ENCODE measurements around the gene LIN52.
"Not testable (repeated sequence)": the region's sequence is repeated elsewhere in the genome, so short reads cannot be mapped to it uniquely, and the experiment has no call there.

The LIN52 gene

DNA sequence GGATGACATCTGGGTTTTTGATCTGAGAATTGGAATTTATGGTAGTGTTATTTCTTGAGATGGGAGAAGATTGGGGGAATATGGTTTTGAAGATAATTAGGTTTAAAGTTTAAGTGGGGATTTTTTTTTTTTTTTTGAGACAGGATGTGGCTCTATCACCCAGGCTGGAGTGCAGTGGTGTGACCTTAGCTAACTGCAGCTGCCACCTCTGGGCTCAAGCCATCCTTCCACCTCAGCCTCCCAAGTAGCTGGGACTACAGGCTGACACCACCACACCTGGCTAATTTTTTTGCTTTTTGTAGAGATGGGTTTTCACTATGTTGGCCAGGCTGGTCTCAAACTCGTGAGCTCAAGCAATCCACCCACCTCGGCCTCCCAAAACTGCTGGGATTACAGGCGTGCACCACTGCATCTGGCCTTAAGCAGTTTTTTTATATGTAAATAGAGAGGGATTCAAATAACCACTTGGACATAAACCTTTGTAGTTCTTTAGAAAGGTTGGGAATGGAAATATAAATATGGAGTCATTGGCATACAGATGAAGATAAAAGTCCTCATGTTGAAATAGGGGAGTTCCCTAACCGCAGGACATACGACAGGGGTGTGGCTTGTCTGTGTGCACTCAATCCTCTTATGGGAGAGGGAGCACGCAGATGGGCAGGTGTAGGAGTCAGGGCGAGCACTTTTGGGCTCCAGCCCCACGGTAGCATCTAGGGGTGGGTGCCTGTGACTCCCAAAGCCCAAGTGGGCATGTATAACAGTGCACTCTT is 4.7 kb downstream of the LIN52 start:
- TF ChIP-seq POLR2AphosphoS5 (IDR thresholded peaks at IDR 0.05; ENCODE audit: low read depth, low read length), result no peak
- no peak for TF ChIP-seq POLR2A (IDR thresholded peaks at IDR 0.05; ENCODE audit: low read depth, low read length)
- TF ChIP-seq TAF1 (IDR thresholded peaks at IDR 0.05; ENCODE audit: low read depth, low read length), result no peak
- no peak for TF ChIP-seq SPI1 (IDR thresholded peaks at IDR 0.05; ENCODE audit: low read depth, low read length)
- TF ChIP-seq PAX5 (IDR thresholded peaks at IDR 0.05; ENCODE audit: insufficient read depth, low read length, severe bottlenecking), result no peak
- TF ChIP-seq POU2F2 (IDR thresholded peaks at IDR 0.05; ENCODE audit: low read depth, low read length), result no peak
- FAIRE-seq (no peak), DNase-seq (ENCODE audit: insufficient read length, low spot score) (no peak)

DNA sequence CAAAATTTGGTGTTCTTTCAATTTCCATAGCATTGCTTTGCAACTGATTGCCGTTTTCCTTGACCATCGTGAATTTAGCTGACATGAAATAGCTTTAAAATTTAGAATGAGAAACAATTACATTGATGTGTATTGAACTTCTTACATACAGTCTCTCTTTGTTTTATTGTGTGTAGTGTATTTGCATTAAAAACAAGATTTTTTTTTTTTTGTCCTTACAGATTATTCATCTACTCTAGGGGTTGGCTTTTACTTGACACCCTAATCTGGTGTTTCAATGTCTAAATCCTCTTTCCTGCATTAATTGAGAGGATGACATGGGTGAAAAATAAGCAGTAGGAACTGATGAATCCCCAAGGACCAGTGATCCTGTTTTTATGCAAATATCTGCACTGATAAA is 20.6 kb downstream of the LIN52 start:
- no peak for TF ChIP-seq TAF1 (IDR thresholded peaks at IDR 0.05; ENCODE audit: low read depth, low read length)
- no peak for TF ChIP-seq POU2F2 (IDR thresholded peaks at IDR 0.05; ENCODE audit: low read depth, low read length)
- FAIRE-seq (no peak), DNase-seq (ENCODE audit: insufficient read length, low spot score) (no peak)

DNA sequence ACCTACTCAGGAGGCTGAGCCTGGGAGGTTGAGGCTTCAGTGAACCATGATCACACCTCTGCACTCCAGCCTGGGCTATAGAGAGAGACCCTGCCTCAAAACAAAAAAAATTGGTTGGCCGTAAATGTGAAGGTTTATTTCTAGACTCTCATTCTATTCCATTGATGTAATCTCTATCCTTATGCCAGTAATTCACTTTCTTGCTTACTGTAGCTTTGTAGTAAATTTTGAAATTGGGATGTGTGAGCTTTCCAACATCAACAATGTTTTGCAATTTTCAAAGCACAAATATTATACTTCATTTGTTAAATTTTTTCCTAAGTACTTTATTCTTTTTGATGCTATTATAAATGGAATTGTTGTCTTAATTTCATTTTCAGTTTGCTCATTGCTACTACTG is 24.6 kb downstream of the LIN52 start:
- TF ChIP-seq SPI1 (IDR thresholded peaks at IDR 0.05; ENCODE audit: low read depth, low read length), result no peak
- TF ChIP-seq POLR2A (IDR thresholded peaks at IDR 0.05; ENCODE audit: low read depth, low read length), result no peak
- FAIRE-seq (no peak), DNase-seq (ENCODE audit: insufficient read length, low spot score) (no peak)

DNA sequence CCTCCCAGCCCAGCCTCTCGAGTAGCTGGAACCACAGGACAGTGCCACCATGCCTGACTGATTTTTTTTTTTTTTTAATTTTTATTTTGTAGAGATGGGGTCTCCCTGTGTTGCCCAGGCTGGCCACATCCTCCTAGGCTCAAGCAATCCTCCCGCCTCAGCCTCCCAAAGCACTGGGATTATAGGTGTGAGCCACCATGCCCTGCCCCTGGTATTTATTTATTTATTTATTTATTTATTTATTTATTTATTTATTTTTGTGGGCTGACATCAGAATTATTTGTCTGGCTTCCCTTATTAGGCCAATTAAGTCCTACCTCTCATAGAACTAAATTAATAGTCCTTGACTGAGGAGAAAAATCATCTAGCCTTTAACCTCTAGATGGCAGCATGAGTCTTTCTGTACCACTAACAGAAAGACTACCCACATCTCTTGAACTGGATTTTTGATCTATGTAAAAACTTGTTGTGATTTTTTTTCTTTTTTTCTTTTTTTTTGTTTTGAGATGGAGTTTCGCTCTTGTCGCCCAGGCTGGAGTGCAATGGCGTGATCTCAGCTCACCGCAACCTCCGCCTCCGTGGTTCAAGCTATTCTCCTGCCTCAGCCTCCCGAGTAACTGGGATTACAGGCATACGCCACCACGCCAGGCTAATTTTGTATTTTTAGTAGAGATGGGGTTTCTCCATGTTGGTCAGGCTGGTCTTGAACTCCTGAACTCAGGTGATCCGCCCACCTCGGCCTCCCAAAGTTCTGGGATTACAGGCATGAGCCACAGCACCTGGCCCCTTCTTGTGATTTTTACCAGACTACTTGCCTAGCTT is 26.9 kb downstream of the LIN52 start:
- DNase-seq (ENCODE audit: insufficient read length, low spot score), result not testable (repeated sequence)
- peak; percentile 47 for FAIRE-seq

DNA sequence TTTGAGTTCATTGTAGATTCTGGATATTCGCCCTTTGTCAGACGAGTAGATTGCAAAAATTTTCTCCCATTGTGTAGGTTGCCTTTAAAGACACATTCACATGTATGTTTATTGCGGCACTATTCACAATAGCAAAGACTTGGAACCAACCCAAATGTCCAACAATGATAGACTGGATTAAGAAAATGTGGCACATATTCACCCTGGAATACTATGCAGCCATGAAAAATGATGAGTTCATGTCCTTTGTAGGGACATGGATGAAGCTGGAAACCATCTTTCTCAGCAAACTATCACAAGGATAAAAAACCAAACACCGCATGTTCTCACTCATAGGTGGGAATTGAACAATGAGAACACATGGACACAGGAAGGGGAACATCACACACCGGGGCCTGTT is 40.7 kb downstream of the LIN52 start:
- FAIRE-seq; DNase-seq (ENCODE audit: insufficient read length, low spot score): not testable (repeated sequence)

DNA sequence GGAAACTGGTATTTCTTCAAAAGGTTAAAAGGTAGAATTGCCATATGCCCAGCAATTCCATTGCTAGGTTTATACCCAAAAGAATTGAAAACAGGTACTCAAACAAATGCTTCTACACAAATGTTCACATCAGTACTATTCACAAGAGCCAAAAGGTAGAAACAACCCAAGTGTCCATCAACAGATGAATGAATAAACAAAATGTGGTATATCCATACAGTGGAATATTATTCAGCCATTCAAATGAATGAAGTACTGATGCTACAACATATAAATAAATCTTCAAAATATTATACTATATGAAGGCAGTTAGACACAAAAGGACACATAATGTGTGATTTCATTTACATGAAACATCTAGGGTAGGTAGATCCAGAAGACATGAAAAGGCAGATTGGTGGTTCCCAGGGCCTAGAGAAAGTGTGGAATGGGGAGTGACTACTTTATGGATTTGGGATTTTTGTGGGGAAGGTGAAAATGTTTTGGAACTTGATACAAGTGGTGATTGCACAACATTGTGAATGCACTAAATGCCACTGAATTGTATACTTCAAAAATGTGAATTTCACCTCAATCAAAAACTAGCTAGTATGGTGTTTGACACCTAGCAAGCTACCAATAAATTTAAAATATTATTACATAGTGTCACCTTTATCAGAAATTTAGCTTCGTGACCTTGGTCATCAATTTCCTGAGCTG is 41.7 kb downstream of the LIN52 start:
- TF ChIP-seq POU2F2 (IDR thresholded peaks at IDR 0.05; ENCODE audit: low read depth, low read length) (no peak), PAX5 (IDR thresholded peaks at IDR 0.05; ENCODE audit: insufficient read depth, low read length, severe bottlenecking) (no peak), POLR2AphosphoS5 (IDR thresholded peaks at IDR 0.05; ENCODE audit: low read depth, low read length) (no peak), SPI1 (IDR thresholded peaks at IDR 0.05; ENCODE audit: low read depth, low read length) (no peak), POLR2A (IDR thresholded peaks at IDR 0.05; ENCODE audit: low read depth, low read length) (no peak), TAF1 (IDR thresholded peaks at IDR 0.05; ENCODE audit: low read depth, low read length) (no peak)
- FAIRE-seq (no peak), DNase-seq (ENCODE audit: insufficient read length, low spot score) (no peak)

DNA sequence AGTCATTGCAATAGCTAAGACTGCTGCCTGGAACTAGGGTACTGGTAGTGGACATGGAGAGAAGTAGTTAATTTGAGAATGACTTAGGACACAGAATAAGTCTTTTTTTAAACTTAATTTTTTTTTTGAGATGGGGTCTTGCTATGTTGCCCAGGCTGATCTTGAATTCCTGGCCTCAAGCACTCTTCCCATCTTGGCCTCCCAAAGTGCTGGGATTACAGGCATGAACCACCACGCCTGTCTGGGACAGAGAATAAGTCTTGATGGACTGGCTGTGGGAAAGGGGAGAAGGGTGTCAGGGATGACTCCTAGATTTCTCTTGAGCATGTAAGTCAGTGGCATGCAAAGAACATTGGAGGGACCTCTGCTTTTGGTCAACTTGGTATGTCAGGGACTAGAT is 42.9 kb downstream of the LIN52 start:
- DNase-seq (ENCODE audit: insufficient read length, low spot score) (no peak), FAIRE-seq (no peak)
- TF ChIP-seq POU2F2 (IDR thresholded peaks at IDR 0.05; ENCODE audit: low read depth, low read length) (no peak), TAF1 (IDR thresholded peaks at IDR 0.05; ENCODE audit: low read depth, low read length) (no peak), POLR2A (IDR thresholded peaks at IDR 0.05; ENCODE audit: low read depth, low read length) (no peak), POLR2AphosphoS5 (IDR thresholded peaks at IDR 0.05; ENCODE audit: low read depth, low read length) (no peak), SPI1 (IDR thresholded peaks at IDR 0.05; ENCODE audit: low read depth, low read length) (no peak), PAX5 (IDR thresholded peaks at IDR 0.05; ENCODE audit: insufficient read depth, low read length, severe bottlenecking) (no peak)

DNA sequence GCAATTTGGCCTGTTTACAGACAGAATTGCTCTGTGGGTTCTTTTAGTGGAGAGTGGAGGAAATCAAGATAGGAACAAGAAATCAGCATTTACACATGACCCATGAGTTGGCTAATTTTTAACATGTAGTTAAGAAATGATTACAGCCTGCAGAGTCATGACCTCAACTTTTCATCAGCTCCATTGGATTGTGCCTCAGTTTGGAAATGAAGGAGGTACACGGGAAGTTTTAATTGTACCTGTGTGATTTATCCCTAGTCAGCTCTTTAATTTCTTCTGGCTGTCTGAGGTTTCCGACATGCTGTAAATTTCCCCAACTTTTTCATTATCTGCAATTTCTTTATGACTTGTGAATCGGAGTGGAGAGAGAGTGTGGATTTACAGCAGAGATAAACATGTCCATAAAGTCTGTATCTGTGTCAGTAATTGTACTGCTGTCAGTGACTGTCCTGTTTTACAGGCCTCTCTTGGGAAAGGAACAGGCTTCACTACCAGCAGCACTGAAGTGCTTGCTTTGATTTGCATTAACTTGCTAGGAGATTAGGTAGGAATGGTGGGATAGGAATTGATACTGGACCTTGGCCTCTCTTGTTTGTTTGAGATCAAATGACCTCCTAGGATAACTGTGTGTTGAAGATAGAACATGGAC is 49.2 kb downstream of the LIN52 start:
- peak; percentile 45 for FAIRE-seq
- DNase-seq (ENCODE audit: insufficient read length, low spot score), result no peak
- TF ChIP-seq SPI1 (IDR thresholded peaks at IDR 0.05; ENCODE audit: low read depth, low read length), result no peak
- no peak for TF ChIP-seq TAF1 (IDR thresholded peaks at IDR 0.05; ENCODE audit: low read depth, low read length)
- no peak for TF ChIP-seq POLR2A (IDR thresholded peaks at IDR 0.05; ENCODE audit: low read depth, low read length)
- no peak for TF ChIP-seq POLR2AphosphoS5 (IDR thresholded peaks at IDR 0.05; ENCODE audit: low read depth, low read length)
- TF ChIP-seq PAX5 (IDR thresholded peaks at IDR 0.05; ENCODE audit: insufficient read depth, low read length, severe bottlenecking), result no peak
- TF ChIP-seq POU2F2 (IDR thresholded peaks at IDR 0.05; ENCODE audit: low read depth, low read length), result no peak

DNA sequence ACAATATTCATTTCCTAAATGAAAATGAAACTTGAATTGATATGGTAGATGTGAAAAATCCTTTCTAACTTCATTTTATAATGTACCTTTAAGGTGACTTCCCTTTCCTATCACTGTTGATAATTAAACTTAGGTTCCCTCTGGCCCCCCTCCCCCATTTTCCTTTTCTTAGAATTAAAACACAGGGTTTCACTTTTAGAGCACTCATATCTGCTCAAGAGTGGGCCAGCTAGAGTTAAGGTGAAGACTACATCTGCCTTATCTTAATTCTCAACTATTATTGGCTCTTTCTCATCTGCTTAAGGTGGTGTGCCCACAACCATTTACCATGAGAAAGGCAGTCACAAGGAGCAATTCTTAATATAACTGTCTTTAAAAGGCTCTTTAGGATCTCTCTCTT is 49.7 kb downstream of the LIN52 start:
- no peak for DNase-seq (ENCODE audit: insufficient read length, low spot score)
- no peak for TF ChIP-seq POLR2AphosphoS5 (IDR thresholded peaks at IDR 0.05; ENCODE audit: low read depth, low read length)
- no peak for TF ChIP-seq SPI1 (IDR thresholded peaks at IDR 0.05; ENCODE audit: low read depth, low read length)
- no peak for TF ChIP-seq POU2F2 (IDR thresholded peaks at IDR 0.05; ENCODE audit: low read depth, low read length)
- no peak for TF ChIP-seq TAF1 (IDR thresholded peaks at IDR 0.05; ENCODE audit: low read depth, low read length)
- no peak for TF ChIP-seq PAX5 (IDR thresholded peaks at IDR 0.05; ENCODE audit: insufficient read depth, low read length, severe bottlenecking)
- TF ChIP-seq POLR2A (IDR thresholded peaks at IDR 0.05; ENCODE audit: low read depth, low read length), result no peak
- FAIRE-seq, result no peak

DNA sequence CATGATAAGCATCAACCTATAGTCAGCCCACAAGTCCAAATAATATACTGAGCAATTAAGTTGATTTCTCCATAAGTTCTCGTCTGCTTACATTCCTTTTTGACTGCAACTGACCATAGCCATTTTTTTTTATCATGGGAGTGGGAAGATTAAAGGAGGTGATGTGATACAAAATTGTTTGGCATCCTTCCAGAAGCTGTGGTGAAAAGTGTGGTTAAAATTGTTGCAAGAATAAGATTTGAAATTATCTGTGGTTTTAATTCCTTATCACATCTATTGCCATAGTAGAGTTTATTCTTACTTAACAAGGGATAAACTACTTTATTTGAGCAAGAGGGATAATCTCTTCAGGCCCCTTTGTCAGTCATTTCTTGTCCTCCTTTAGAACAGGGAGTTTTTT is 50.7 kb downstream of the LIN52 start:
- FAIRE-seq, result no peak
- TF ChIP-seq POU2F2 (IDR thresholded peaks at IDR 0.05; ENCODE audit: low read depth, low read length), result no peak
- no peak for DNase-seq (ENCODE audit: insufficient read length, low spot score)
